Measurements from ENCODE around the gene PRTFDC1.

DNA sequence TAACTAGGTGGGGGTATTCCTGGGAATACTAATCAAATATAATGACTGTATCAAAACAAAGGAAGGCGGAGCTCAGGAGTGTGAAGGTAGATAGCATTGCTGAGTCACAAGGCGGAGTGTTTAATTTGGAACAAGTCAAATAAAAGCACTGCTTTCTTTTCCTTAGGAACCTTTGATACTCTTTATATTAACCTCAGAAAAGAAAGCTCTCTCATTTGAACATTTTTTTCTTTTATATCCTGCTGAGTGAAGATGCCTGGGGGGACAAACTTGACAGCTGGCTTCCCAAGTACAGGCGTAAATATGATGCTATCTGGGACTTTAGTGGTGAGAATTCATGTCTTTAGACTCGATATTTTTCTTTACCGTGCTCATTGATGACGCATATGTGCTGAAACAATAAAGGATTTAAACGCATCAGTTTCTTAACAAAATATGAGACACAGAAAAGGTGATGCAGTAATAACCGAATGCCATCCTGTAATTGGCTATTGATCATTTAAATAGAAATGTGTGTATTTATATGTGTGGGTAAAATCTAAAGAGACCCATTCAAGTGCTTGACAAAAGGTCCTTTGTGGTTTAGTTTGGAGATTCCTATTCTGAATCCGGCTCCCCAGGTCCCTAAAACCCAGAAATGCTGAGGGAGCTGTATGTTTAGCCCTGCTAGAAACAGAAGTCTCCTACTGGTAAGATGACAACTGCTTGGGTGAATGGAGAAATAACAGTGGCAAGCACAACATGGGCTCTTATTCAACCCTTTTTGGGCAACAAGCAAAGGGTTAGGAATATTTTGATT, 102.7 kb downstream of the PRTFDC1 start:
- TF ChIP-seq, protein P1, sequence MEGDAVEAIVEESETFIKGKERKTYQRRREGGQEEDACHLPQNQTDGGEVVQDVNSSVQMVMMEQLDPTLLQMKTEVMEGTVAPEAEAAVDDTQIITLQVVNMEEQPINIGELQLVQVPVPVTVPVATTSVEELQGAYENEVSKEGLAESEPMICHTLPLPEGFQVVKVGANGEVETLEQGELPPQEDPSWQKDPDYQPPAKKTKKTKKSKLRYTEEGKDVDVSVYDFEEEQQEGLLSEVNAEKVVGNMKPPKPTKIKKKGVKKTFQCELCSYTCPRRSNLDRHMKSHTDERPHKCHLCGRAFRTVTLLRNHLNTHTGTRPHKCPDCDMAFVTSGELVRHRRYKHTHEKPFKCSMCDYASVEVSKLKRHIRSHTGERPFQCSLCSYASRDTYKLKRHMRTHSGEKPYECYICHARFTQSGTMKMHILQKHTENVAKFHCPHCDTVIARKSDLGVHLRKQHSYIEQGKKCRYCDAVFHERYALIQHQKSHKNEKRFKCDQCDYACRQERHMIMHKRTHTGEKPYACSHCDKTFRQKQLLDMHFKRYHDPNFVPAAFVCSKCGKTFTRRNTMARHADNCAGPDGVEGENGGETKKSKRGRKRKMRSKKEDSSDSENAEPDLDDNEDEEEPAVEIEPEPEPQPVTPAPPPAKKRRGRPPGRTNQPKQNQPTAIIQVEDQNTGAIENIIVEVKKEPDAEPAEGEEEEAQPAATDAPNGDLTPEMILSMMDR (IDR thresholded peaks at IDR 0.05): no peak
- TF ChIP-seq POLR2A (IDR thresholded peaks at IDR 0.05) (no peak), POLR2AphosphoS5 (IDR thresholded peaks at IDR 0.05) (no peak)
